Measurements from ENCODE around the gene ZNF668. TPM values are rescaled to one million over a fixed set of nuclear protein-coding genes. Genes with fewer than 3 reads are reported as not detected.

Gene ZNF668
- total and polyA plus RNA-seq, 2 donors (not counting 1 experiment from before 2014, with no cell fraction given): 5.8 to 12.0 TPM

- Mint-ChIP-seq H3K27ac (no peak overlapping the region), H3K27me3 (no peaks in the 10 kb centered on the region), H3K4me1 (no peaks in the 10 kb centered on the region), H3K4me3 (no peak overlapping the region), H3K9me3 (ENCODE audit: insufficient read depth) (no peaks in the 10 kb centered on the region)
- TF ChIP-seq EZH2 (IDR thresholded peaks at IDR 0.05; ENCODE audit: borderline replicate concordance, insufficient read depth, low read depth, low read length, poor library complexity, severe bottlenecking) (no peak), CTCF (IDR thresholded peaks at IDR 0.05) (no peak)
- Histone ChIP-seq H3K4me3 (ENCODE audit: control extremely low read depth in 1 of 5, extremely low read depth in 1 of 5, insufficient read depth in 1 of 5, low read depth in 2 of 5, low read length in 4 of 5) (no peak overlapping the region), H3K4me2 (replicated peaks; ENCODE audit: low read depth, low read length, poor library complexity, severe bottlenecking) (no peak overlapping the region), H3K4me1 (ENCODE audit: control insufficient read depth in 2 of 2, insufficient read depth in 2 of 2, low read length in 2 of 2) (no peaks in the 10 kb centered on the region), H3K9ac (ENCODE audit: low read length) (no peak overlapping the region), H3K27ac (ENCODE audit: low read length in 2 of 2) (no peak overlapping the region), H3K79me2 (ENCODE audit: control insufficient read depth, insufficient read depth, low read length) (no peaks in the 10 kb centered on the region), H2AFZ (ENCODE audit: insufficient read depth, low read depth, low read length, poor library complexity, severe bottlenecking) (no peak overlapping the region), H3K36me3 (replicated peaks in 1 of 2; ENCODE audit: control extremely low read depth in 1 of 2, control insufficient read depth in 1 of 2, extremely low read depth in 1 of 2, insufficient read depth in 2 of 2, low read length in 1 of 2) (peaks cover 0 to 5% of the 10 kb centered on the region in 2 experiments), H3K27me3 (replicated peaks in 1 of 4; ENCODE audit: control extremely low read depth in 1 of 4, control insufficient read depth in 3 of 4, insufficient read depth in 4 of 4, low read length in 3 of 4) (no peaks in the 10 kb centered on the region), H3K9me3 (ENCODE audit: control extremely low read depth in 1 of 3, control insufficient read depth in 2 of 3, insufficient read depth in 1 of 3, low read length in 2 of 3) (no peaks in the 10 kb centered on the region), H4K20me1 (ENCODE audit: control insufficient read depth, insufficient read depth, low read length, poor library complexity, severe bottlenecking) (no peaks in the 10 kb centered on the region)
- 96% methylated on average over 4 of the region's 4 CpGs for WGBS (ENCODE audit: insufficient coverage)
- ChIA-PET POLR2A (no interaction called here), CTCF (no interaction called here)
- ATAC-seq (ENCODE audit: low read depth) (no peak), DNase-seq (no peak)
- intact Hi-C loops (cut with micrococcal nuclease): no loop called here
Observed at GRCh38 chr16:31055613-31056012, 18.4 kb downstream of the ZNF668 start.

- no peaks in the 10 kb centered on the region for H3K36me3 ChIP-seq (replicated peaks in 1 of 2; ENCODE audit: control extremely low read depth in 1 of 2, control insufficient read depth in 1 of 2, extremely low read depth in 1 of 2, insufficient read depth in 2 of 2, low read length in 1 of 2)
- intact Hi-C loops (cut with micrococcal nuclease): no loop called here
- H3K9ac ChIP-seq (ENCODE audit: low read length): no peak overlapping the region
- peaks cover 0 to 5% of the 10 kb centered on the region in 2 donors for H3K4me1 ChIP-seq (ENCODE audit: control insufficient read depth in 2 of 2, insufficient read depth in 2 of 2, low read length in 2 of 2)
- H3K9me3 Mint-ChIP-seq (ENCODE audit: insufficient read depth): no peaks in the 10 kb centered on the region
- H3K27ac Mint-ChIP-seq: no peak overlapping the region
- TF ChIP-seq CTCF (IDR thresholded peaks at IDR 0.05): no peak
- TF ChIP-seq EZH2 (IDR thresholded peaks at IDR 0.05; ENCODE audit: borderline replicate concordance, insufficient read depth, low read depth, low read length, poor library complexity, severe bottlenecking): no peak
- no CpG with 5 or more reads among the region's 2 CpGs for WGBS (ENCODE audit: insufficient coverage)
- no peaks in the 10 kb centered on the region for H3K27me3 ChIP-seq (replicated peaks in 1 of 4; ENCODE audit: control extremely low read depth in 1 of 4, control insufficient read depth in 3 of 4, insufficient read depth in 4 of 4, low read length in 3 of 4)
- no peak for ATAC-seq (ENCODE audit: low read depth)
- no peaks in the 10 kb centered on the region for H3K79me2 ChIP-seq (ENCODE audit: control insufficient read depth, insufficient read depth, low read length)
- H3K4me3 Mint-ChIP-seq: no peak overlapping the region
- no peaks in the 10 kb centered on the region for H3K9me3 ChIP-seq (ENCODE audit: control extremely low read depth in 1 of 3, control insufficient read depth in 2 of 3, insufficient read depth in 1 of 3, low read length in 2 of 3)
- no peak overlapping the region for H2AFZ ChIP-seq (ENCODE audit: insufficient read depth, low read depth, low read length, poor library complexity, severe bottlenecking)
- ChIA-PET CTCF (no interaction called here), POLR2A (no interaction called here)
- H3K4me2 ChIP-seq (replicated peaks; ENCODE audit: low read depth, low read length, poor library complexity, severe bottlenecking): no peak overlapping the region
- no peak overlapping the region for H3K27ac ChIP-seq (ENCODE audit: low read length in 2 of 2)
- no peak for DNase-seq
- H4K20me1 ChIP-seq (ENCODE audit: control insufficient read depth, insufficient read depth, low read length, poor library complexity, severe bottlenecking): no peaks in the 10 kb centered on the region
- H3K4me1 Mint-ChIP-seq: peaks cover 2% of the 10 kb centered on the region
- H3K27me3 Mint-ChIP-seq: no peaks in the 10 kb centered on the region
- H3K4me3 ChIP-seq (ENCODE audit: control extremely low read depth in 1 of 5, extremely low read depth in 1 of 5, insufficient read depth in 1 of 5, low read depth in 2 of 5, low read length in 4 of 5): no peak overlapping the region
Observed at GRCh38 chr16:31052114-31052513, 21.9 kb downstream of the ZNF668 start.
